Measurements from ENCODE around the gene NUDT14.

Gene NUDT14

DNA sequence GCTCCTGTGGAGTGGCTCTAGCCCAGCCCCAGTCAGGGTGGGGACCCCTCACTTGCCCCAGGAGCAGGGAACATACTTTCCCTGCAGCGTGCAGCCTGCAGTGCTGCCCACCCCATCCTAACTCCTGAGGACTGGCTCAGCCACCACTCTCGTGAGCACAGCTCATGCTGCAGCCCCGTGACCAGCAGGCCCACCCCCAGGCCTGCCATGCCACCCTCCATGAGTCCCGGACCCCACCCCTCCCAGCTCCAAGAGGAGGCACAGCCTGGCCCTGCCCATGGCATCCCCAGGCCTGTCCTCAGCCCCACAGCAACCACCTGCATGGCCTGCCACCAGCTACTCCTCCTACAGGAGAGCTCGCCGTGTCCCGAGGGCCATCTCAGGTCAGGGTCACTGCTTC is 8.6 kb downstream of the NUDT14 start:
- no peak for DNase-seq

DNA sequence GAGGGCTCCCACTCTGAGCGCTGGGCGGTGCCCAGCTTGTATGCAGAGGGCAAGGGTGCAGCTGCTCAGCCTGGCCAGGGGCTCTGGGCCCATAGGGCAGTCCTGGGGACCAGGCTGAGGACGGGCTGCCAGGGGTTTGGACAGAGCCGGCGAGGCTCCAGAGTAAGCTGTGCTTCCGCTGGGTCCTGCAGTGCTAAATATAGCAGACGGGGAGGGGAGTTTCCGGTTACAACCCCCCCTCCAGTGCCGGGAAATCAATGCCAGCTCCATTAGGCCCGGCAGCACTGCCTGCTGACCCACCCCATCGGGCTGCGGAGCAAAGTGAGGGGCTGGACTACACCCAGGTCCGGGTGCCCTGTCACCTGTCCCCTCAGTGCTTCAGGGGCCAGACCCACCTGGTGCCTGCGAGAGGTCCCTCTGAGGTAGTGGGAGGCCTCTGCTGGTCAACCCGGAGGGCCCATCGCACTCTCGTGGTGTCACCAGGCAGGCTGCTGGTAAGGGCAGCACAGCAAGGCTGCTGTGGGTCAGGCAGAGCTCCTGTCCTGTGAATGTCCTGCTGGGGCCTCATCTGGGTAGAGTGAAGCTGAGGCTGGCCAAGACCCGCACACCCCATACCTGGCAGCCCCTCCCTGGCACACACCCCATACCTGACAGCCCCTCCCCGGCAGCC is 10.0 kb downstream of the NUDT14 start:
- DNase-seq, result no peak

DNA sequence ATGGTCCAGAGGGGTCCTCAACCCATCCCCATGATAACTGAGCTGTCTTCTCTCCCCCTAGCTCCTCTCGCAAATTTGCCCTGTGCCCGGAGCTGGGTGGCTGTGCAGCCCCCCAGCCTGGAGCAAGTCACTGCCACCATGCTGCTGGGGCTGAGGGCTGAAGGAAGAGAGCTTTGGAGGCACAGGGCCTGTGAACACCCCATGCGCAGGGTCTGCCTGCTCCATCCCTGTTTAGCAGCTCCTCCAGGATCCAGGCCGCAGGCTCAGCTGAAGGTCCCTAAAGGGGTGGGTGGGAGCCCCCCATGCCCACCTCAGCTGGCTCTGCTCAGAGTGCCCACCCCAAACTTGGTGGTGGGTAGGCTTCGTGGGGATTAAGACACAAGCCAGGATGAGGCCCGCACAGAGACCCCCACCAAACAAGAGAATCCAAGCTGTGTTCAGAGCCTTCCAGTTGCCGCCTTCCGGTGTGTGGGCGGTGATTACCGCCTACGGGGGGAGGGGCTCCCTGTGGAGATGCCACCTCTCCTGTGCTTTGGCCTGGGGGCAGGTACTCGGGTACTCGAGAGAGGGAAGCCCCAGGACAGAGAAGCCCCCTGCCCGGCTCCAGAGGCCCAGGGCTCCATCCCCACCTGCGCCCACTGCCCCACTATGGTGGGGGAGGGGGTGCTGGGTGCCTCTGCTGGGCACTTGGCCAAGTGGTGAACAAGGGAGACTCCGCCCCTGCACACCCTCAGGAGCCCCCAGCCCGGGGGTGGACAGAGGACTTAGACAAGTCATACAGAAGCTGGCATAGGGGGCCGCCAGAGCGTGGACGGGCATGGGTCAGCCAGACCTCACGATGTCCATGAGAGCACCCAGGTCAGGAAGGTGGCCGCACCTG is 11.1 kb downstream of the NUDT14 start:
- no peak for DNase-seq

DNA sequence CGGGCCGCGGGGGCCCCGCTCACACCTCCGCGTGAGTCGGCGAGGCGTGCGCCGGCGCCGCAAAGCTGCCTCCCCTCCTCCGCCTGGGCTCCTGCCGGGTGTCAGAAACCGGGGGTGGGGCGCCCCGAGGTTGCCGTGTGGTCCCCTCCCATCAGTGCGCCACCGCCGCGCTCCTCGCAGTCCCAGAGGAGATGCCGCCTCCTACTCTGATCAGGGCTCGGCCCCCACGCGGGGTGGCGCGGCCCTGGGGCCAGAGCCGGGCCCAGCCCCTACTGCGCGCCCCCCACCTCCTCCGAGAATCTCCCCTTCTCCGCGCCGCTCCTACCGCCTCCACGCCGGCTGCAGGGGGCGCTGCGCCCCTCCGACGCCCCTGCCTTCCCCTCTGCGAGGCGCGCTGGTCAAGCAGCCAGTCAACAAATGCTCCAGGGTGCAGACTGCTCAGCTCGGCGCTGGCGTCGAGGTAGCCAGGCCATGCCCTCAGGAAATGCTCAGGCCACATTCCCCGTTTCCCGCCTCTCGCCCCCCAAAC is 12.1 kb downstream of the NUDT14 start:
- peak in 1 of 2 experiments; percentile 67 for DNase-seq

- DNase-seq, result peak; percentile 63 to 72
These were observed 12.6 kb downstream of the NUDT14 start, which contains the start of gene JAG2 for GRCh38 chr14:105168496-105168978. JAG2 (minus strand) TSS chr14:105168776; CDS start chr14:105168420, 356 bp downstream.

- no peak for DNase-seq
These were observed 13.1 kb downstream of the NUDT14 start for GRCh38 chr14:105168093-105168420.

- DNase-seq, result no peak
These were observed 13.6 kb downstream of the NUDT14 start for GRCh38 chr14:105167303-105168092.

- DNase-seq, result no peak
These were observed 14.4 kb downstream of the NUDT14 start for GRCh38 chr14:105166571-105167302.

DNA sequence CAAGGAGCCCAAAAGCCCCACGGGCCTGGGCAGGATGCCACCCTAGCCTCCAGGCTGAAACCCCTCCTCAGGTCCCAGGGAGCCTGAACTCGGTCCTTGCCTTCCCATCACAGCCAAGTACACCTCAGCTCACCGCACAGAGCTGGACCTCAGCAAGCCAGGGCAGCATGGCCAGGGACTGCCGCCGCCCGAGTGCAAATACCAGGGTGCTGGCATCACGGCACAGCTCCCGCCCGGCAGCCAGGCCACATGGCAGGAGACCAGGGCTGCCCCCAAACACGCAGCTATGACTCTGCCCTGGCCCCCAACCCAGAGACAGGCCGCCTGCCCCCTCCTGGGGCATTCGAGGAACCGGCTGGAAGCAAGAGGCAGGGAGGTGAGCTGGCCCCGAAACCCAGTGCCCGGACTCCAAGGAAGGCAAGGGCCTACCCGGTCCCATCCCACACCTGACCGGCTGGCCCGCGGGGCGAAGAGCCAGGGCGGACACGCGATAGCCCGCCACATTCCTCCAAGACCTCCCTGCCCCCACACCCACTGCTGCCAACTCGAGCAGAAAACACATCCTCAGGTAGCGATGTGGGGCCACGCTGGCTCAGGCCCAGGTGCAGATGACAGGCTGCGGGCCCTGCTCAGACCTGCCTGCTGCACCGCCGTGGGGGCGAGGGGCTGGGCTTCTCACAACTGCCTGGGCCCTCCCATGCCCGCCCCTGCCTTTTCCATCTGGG is 15.2 kb downstream of the NUDT14 start:
- no peak for DNase-seq

DNA sequence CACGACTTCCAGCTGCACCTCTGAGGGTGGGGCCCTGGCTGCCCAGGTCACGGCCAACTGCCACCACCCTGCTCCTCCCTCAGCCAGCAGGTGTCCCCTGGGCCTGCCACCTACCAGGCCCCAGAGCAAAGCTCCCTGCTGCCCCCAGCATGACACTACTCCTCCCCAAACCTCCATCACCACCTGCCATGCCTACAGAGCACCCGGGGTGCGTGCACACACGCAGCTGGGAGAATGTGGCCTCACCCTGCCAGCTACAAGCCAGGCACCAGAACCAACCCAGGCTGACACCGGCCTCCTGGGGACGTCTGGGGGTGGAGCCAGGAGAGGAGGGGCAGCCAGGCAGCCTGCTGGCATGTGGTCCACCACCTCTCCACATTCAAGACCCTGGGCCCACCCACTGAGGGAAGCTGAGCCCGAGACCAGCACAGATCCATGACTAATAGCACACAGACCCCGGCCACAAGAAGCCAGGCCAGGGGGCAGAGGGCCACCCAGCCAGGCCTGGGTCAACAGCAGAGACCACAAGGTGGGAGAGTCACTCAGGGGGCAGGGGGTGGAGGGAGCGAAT is 15.9 kb downstream of the NUDT14 start:
- DNase-seq, result no peak

DNA sequence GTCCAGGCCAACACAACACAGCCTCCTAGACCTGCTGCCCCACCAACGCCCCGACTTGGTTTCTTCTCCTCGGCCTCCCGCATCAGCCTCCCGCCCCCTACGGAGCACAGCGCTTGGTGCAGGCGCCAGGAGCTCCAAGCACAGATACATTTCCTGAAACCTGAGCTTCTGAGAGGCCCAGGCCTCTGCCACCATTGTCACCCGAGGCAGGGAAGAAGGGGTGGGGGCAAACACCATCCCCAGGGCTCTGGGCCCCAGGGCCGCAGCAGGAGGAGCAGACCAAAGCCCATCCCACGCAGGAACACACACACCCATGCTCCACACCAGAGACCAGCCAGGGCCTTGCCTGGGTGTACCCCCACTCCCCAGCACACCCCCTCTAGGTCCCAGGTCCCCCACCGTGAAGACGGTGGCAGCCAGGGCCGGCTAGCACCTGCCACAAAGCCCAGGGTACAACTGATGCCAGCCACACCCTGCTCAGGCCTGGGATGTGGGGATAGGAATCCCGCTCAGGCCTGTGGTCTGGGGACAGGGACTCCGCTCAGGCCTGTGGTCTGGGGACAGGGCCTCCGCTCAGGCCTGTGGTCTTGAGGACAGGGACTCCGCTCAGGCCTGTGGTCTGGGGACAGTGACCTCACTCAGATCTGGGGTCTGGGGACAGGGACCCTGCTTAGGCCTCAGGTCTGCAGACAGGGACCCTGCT is 17.9 kb downstream of the NUDT14 start:
- DNase-seq, result no peak

GRCh38 chr14:105162669-105162979 is 18.5 kb downstream of the NUDT14 start:
- DNase-seq, result no peak

DNA sequence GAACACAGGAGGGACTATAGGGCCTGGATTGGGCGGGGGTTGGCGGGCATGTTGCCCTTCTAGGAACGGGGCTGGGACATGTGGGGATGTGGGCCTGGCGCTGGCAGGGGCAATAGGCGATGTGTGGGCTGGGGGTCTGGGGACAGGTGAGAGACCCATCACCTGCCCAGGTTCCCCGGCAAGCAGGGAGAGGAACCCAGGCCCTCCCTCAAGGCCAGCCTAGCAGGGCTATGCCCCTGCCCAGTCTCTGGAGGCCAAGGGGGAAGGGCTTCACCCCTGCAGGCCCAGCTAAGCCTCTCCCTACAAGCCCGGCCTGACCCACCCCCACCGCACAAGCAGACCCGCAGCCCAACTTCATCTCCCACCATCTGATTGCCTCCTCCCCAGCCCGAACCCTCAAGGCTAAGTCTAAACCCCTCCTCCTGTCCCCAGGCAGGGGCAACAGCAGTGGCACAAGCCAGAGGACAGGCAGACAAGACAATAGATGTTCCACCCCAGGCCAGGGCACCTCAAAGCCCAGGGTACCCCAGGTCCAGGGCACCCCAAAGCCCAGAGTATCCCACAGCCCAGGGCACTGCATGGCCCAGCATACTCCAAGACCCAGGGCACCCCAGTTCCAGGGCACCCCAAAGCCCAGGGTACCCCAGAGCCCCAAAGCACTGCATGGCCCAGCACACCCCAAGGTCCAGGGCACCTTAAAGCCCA is 19.0 kb downstream of the NUDT14 start:
- no peak for DNase-seq

- DNase-seq, result no peak
These were observed 19.8 kb downstream of the NUDT14 start for GRCh38 chr14:105161309-105161708.

DNA sequence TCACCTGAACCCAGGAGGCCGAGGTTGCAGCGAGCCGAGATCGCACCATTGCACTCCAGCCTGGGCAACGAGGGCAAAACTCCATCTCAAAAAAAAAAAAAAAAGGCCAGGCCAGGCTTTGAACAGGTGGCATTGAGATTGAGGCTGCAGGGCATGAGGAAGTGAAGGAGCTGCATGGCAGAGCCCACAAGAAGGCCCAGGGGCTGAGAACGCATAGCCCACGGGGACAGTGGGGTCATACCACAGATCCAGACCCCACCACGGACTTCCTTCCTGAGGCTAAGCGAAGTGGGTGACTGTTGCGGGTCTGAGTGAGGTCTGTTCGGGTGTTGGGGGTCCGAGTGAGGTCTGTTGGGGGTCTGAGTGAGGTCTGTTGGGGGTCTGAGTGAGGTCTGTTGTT is 20.3 kb downstream of the NUDT14 start:
- DNase-seq, result no peak

DNA sequence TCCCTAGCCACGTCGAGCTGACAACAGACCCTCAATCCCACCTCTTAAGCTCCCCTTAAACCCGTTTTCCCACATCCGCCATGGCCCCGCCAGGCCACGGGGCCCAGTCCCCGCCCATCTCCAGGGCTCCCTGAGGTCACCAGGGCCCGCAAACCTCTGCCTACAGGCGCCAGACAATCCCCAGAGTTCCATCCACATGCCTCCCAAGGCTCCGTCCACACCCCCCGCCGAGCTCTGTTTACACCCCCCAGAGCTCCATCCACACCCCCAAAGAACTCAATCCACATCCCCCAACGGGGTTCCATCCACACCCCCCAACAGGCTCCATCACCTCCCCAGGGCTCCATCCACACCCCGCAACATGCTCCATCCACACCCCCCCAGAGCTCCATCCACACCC is 21.8 kb downstream of the NUDT14 start:
- DNase-seq, result no peak

DNA sequence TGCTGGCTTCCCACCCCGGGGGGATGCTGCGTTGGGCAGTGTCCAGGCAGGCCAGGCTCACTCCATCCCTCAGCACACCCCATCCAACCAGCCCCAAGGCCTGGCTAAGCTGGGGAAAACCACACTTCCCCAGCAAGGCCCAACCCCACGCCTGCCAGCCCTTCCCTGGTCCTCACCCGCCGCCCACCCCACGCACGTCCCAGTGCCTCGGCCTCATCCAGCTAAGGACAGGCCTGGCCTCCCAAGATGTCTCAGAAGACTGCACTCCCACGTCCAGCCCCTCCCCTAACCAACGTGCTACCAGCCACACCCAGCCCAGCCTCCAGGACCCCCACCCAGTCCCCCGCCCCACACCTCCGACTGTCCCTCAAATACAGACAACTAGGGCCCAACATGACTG is 22.3 kb downstream of the NUDT14 start:
- DNase-seq, result no peak

- no peak for DNase-seq
These were observed 23.2 kb downstream of the NUDT14 start for GRCh38 chr14:105157872-105158271.

DNA sequence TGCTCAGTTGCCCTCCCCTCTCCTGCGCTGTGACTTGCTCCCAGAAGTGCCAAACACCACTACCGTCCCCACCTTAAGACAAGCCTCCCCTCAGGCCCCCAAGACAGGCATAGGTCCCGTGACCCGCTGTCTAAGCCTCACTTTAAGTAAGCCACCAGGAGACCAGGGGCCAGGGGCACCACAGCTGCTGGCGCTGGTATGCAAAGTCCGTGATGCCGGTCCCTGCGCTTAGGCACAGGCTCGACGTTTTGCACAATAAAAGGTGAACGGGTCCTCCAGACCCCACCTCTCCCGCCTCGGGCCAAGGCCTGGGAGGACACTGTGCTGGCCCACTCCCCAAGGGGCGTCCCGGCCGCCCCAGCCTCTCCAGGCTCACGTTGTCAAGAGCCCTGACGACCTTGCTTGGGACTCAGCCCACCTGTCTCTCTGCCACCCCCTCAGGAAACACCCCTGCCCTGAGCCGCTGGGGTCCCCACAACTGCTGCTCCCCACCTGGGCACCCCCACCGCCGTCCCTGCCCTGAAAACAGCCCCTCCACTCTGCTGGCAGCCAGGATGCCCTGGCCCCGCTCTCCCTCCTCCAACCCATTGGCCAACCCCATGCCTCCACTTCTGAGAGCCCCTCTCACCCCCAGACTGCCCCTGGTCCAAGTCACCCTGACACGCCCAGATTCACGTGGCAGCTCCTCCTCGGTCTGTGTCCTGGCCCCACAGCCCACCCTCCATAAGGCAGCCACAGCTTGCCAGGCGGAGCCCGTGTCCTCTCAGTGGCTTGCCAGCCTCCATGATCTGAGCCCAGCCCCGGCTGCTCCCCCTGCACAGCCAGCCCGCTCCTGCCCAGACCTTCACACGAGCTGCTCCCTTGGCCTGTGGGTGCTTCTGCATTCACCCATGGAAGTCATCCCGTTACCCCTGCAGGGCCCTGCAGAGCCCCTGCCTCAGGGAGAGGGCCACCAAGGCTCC is 24.4 kb downstream of the NUDT14 start:
- DNase-seq, result no peak

Measured in activated T-cell treated with anti-CD3 and anti-CD28 coated beads, Interleukin-2, amount 50 U/mL, for 48 hours (primary cell).